Panc1 (cell line): ENCODE measurements around the gene KCTD5. TPM values are rescaled to one million over a fixed set of nuclear protein-coding genes. Genes with fewer than 3 reads are reported as not detected.

ENCODE experiments used
- total RNA-seq: library from RNA; stranded (reverse); gene quantifications from one replicate; pipeline ENCODE4 v1.2.1, GENCODE V29; 2021; ENCODE audit not compliant: unreplicated experiment

Gene KCTD5
- total RNA-seq, 1 experiment from 2014 or later = 61.1 TPM

Other genes with a start within 250 kb of the KCTD5 start
- 25.0 TPM for gene TEDC2, start 222.4 kb upstream of the KCTD5 start, total RNA-seq
- gene NTN3, start 211.2 kb upstream of the KCTD5 start, total RNA-seq = 3.2 TPM
- gene TBC1D24, start 207.4 kb upstream of the KCTD5 start, total RNA-seq = 26.7 TPM
- 282 TPM for gene ATP6V0C, start 168.6 kb upstream of the KCTD5 start, total RNA-seq
- 87.5 TPM for gene AMDHD2, start 162.2 kb upstream of the KCTD5 start, total RNA-seq
- not detected for gene CEMP1, start 151.1 kb upstream of the KCTD5 start, total RNA-seq
- 43.2 TPM for gene PDPK1, start 144.5 kb upstream of the KCTD5 start, total RNA-seq
- gene PRSS27, start 37.7 kb downstream of the KCTD5 start, total RNA-seq = 3.3 TPM
- 617 TPM for gene SRRM2, start 70.1 kb downstream of the KCTD5 start, total RNA-seq
- gene ELOB, start 94.8 kb downstream of the KCTD5 start, total RNA-seq = 642 TPM
- gene PRSS33, start 105.0 kb downstream of the KCTD5 start, total RNA-seq = 0.59 TPM
- gene PRSS41, start 115.9 kb downstream of the KCTD5 start, total RNA-seq = not detected
- gene PRSS21, start 134.7 kb downstream of the KCTD5 start, total RNA-seq = not detected
- 9.1 TPM for gene ZG16B, start 147.8 kb downstream of the KCTD5 start, total RNA-seq
- gene PRSS22, start 175.6 kb downstream of the KCTD5 start, total RNA-seq = 23.9 TPM
- 77.3 TPM for gene FLYWCH2, start 200.7 kb downstream of the KCTD5 start, total RNA-seq
- gene FLYWCH1, start 229.4 kb downstream of the KCTD5 start, total RNA-seq = 67.9 TPM